CD14-positive monocyte (primary cell): ENCODE data around the gene AK1. TPM values are rescaled to one million over a fixed set of nuclear protein-coding genes. Genes with fewer than 3 reads are reported as not detected.

Experiments used
- DNase-seq, 3 donors: peaks; one replicate each; pipeline ENCODE4 v3.0.0-alpha.2; 2011 to 2022
- H2AFZ ChIP-seq: 2 replicates; pipeline ENCODE4 v1.6.0; 2012; ENCODE audit warnings: mild to moderate bottlenecking, low read depth, low read length, inconsistent platforms; ENCODE audit not compliant: insufficient read depth, poor library complexity, severe bottlenecking
- H3K27ac ChIP-seq, 2 donors: 1 replicate in 1 of 2; 2 replicates in 1 of 2; pipeline ENCODE4 v1.5.1; 2012 to 2013; ENCODE audit warnings: low read length in 2 of 2, control low read depth in 1 of 2, inconsistent platforms in 1 of 2, low read depth in 1 of 2, mild to moderate bottlenecking in 1 of 2
- H3K27me3 ChIP-seq, 2 donors: one replicate each; pipeline versions ENCODE4 v1.6.0 to v1.6.1; 2011 to 2013; ENCODE audit warnings: low read length in 2 of 2; ENCODE audit not compliant: control insufficient read depth in 2 of 2, insufficient read depth in 2 of 2
- H3K36me3 ChIP-seq, 2 donors: replicated peaks in 1 of 2; 1 replicate in 1 of 2; 2 replicates in 1 of 2; pipeline versions ENCODE4 v1.5.1 to v1.6.1; 2012 to 2013; ENCODE audit warnings: low read length in 2 of 2, control low read depth in 1 of 2, inconsistent platforms in 1 of 2, mild to moderate bottlenecking in 1 of 2; ENCODE audit not compliant: insufficient read depth in 2 of 2, control insufficient read depth in 1 of 2
- H3K4me1 ChIP-seq, 2 donors: 1 replicate in 1 of 2; 2 replicates in 1 of 2; pipeline versions ENCODE4 v1.5.1 to v1.6.1; 2012 to 2013; ENCODE audit warnings: low read length in 2 of 2, control low read depth in 1 of 2, inconsistent platforms in 1 of 2, mild to moderate bottlenecking in 1 of 2, moderate library complexity in 1 of 2; ENCODE audit not compliant: insufficient read depth in 2 of 2, control insufficient read depth in 1 of 2
- H3K4me2 ChIP-seq: replicated peaks from 2 replicates; pipeline ENCODE3; 2012; ENCODE audit warnings: low read length, moderate library complexity, mild to moderate bottlenecking; ENCODE audit not compliant: poor library complexity, severe bottlenecking; ENCODE audit errors: extremely low read depth
- H3K4me3 ChIP-seq, 3 experiments: fragments of 200-600 bp in 1 of 3; sonication (generic) in 1 of 3; replicated peaks in 1 of 3; 1 replicate in 2 of 3; 2 replicates in 1 of 3; pipeline ENCODE4 v1.5.1; 2011 to 2013; ENCODE audit warnings: low read length in 3 of 3, mild to moderate bottlenecking in 3 of 3, control low read depth in 2 of 3, low read depth in 2 of 3, inconsistent platforms in 1 of 3, moderate library complexity in 1 of 3
- H3K79me2 ChIP-seq: 2 replicates; pipeline ENCODE4 v1.6.0; 2012; ENCODE audit warnings: mild to moderate bottlenecking, control low read depth, inconsistent platforms, low read length, moderate library complexity; ENCODE audit not compliant: insufficient read depth
- H3K9ac ChIP-seq: 2 replicates; pipeline ENCODE4 v1.6.0; 2017; ENCODE audit warnings: low read length, mild to moderate bottlenecking; ENCODE audit not compliant: insufficient read depth, poor library complexity, severe bottlenecking
- H3K9me3 ChIP-seq, 2 donors: replicated peaks in 1 of 2; 1 replicate in 1 of 2; 2 replicates in 1 of 2; pipeline versions ENCODE4 v1.5.1 to v1.6.1; 2012 to 2013; ENCODE audit warnings: low read length in 2 of 2, control low read depth in 1 of 2; ENCODE audit not compliant: control insufficient read depth in 1 of 2, insufficient read depth in 1 of 2
- H4K20me1 ChIP-seq: 2 replicates; pipeline ENCODE4 v1.6.0; 2012; ENCODE audit warnings: mild to moderate bottlenecking, low read length, control low read depth, moderate library complexity; ENCODE audit not compliant: insufficient read depth
- H3K27ac Mint-ChIP-seq, 7 donors: one replicate each; pipeline ENCODE4 v1.8.0; 2020; ENCODE audit warnings: mild to moderate bottlenecking in 7 of 7, mixed read lengths in 7 of 7, moderate library complexity in 6 of 7, inconsistent platforms in 2 of 7
- H3K27me3 Mint-ChIP-seq, 3 donors: one replicate each; pipeline ENCODE4 v1.8.0; 2021 to 2022; ENCODE audit warnings: low read depth in 3 of 3, mild to moderate bottlenecking in 3 of 3, mixed read lengths in 3 of 3, moderate library complexity in 3 of 3, inconsistent platforms in 1 of 3
- H3K36me3 Mint-ChIP-seq, 2 donors: one replicate each; pipeline ENCODE4 v1.8.0; 2020; ENCODE audit warnings: mixed read lengths in 2 of 2, inconsistent platforms in 1 of 2, mild to moderate bottlenecking in 1 of 2
- H3K4me1 Mint-ChIP-seq: one replicate; pipeline ENCODE4 v1.8.0; 2020; ENCODE audit warnings: mild to moderate bottlenecking, mixed read lengths
- H3K4me3 Mint-ChIP-seq, 2 donors: one replicate each; pipeline ENCODE4 v1.8.0; 2020; ENCODE audit warnings: mild to moderate bottlenecking in 2 of 2, mixed read lengths in 2 of 2, moderate library complexity in 1 of 2
- H3K9me3 Mint-ChIP-seq, 7 donors: one replicate each; pipeline ENCODE4 v1.8.0; 2020 to 2022; ENCODE audit warnings: mixed read lengths in 7 of 7, mild to moderate bottlenecking in 6 of 7, moderate library complexity in 6 of 7, inconsistent platforms in 2 of 7
- WGBS: methylation state at CpG from one replicate; pipeline ENCODE4 v1.1.5; 2013; ENCODE audit warnings: missing lambda C conversion rate; ENCODE audit not compliant: insufficient coverage; 5-methylcytosine and 5-hydroxymethylcytosine counted together
- intact Hi-C, 2 donors: fragments of 100-400 bp; cut with micrococcal nuclease; formaldehyde crosslinking; loops; one replicate each; pipeline versions ENCODE4 v1.15.0 to v1.15.1; 2023
- polyA plus RNA-seq, 3 donors: library from polyadenylated mRNA; depleted of rRNA in 1 of 3; unstranded in 2 of 3; stranded (reverse) in 1 of 3; fragments of 300-500 nt in 2 of 3; fragments of >200 nt in 1 of 3; fragmentation: Illumina TruSeq in 2 of 3; gene quantifications; 1 replicate in 2 of 3; 2 replicates in 1 of 3; pipeline ENCODE4 v1.2.3, GENCODE V29; 2012 to 2021
- TF ChIP-seq, protein P1 (sequence below): fragments of 200-600 bp; IDR thresholded peaks from one replicate; pipeline ENCODE4 v1.8.0; 2022; ENCODE audit warnings: antibody characterized with exemption, mild to moderate bottlenecking

Gene AK1
- polyA plus RNA-seq, 3 donors = 3.5 TPM; not detected in 2

DNA sequence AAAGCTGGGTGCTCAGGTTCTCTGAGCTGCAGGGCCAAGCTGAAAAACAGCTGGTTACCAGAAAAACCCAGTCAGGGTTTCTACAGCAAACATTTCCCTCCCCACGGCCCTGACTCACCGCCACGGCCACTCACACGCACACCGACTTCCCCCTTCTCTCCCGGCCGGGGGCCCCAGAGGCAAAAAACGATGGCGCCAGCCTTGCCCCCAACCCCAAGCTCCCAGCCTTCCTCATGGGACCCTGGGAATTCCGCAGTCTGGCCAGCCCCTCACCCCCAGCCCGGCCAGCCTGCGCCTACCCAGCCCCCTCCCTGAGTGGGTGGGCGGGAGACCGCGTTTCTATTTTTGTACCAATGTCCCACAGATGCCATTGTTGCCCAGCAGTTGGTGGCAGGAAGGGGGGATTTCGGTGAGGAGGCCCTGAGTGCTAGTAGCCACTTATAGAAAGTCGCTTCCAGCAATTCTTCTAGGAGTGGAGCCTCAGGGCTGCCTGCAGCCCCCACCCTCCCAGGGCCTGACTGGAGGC is 41.4 kb downstream of the AK1 start:
- H3K27ac Mint-ChIP-seq = peak overlapping the region; percentile 97 to 99 (median 98)
- Histone ChIP-seq H3K79me2 (no peaks in the 10 kb centered on the region), H3K27me3 (no peaks in the 10 kb centered on the region), H3K9me3 (no peaks in the 10 kb centered on the region), H3K36me3 (peaks cover 3 to 6% of the 10 kb centered on the region in 2 donors), H3K4me1 (peaks cover 47% of the 10 kb centered on the region in 2 donors), H3K4me2 (peak overlapping the region; percentile 29), H2AFZ (peak overlapping the region; percentile 51), H3K4me3 (no peak overlapping the region), H3K27ac (peak overlapping the region; percentile 92 to 99), H4K20me1 (no peaks in the 10 kb centered on the region), H3K9ac (peak overlapping the region; percentile 75)
- DNase-seq = peak; percentile 91 to 95 (median 93)
- peaks cover 56% of the 10 kb centered on the region for H3K4me1 Mint-ChIP-seq
- peak overlapping the region; percentile 27 to 57 for H3K4me3 Mint-ChIP-seq
- H3K36me3 Mint-ChIP-seq = peaks cover 28 to 44% of the 10 kb centered on the region in 2 donors
- peaks cover 2 to 6% (median 5%) of the 10 kb centered on the region in 3 donors for H3K27me3 Mint-ChIP-seq
- 3% methylated on average over 10 of the region's 17 CpGs for WGBS
- intact Hi-C loops = loop anchor here in 1 of 2 donors (2.0 to 5.0 kb wide), 2 partner anchors 34 to 55 kb away; partner anchors contain the start of gene FPGS
- peaks cover 0 to 4% (median 0%) of the 10 kb centered on the region in 7 donors for H3K9me3 Mint-ChIP-seq
- TF ChIP-seq, protein P1, sequence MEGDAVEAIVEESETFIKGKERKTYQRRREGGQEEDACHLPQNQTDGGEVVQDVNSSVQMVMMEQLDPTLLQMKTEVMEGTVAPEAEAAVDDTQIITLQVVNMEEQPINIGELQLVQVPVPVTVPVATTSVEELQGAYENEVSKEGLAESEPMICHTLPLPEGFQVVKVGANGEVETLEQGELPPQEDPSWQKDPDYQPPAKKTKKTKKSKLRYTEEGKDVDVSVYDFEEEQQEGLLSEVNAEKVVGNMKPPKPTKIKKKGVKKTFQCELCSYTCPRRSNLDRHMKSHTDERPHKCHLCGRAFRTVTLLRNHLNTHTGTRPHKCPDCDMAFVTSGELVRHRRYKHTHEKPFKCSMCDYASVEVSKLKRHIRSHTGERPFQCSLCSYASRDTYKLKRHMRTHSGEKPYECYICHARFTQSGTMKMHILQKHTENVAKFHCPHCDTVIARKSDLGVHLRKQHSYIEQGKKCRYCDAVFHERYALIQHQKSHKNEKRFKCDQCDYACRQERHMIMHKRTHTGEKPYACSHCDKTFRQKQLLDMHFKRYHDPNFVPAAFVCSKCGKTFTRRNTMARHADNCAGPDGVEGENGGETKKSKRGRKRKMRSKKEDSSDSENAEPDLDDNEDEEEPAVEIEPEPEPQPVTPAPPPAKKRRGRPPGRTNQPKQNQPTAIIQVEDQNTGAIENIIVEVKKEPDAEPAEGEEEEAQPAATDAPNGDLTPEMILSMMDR = no peak

DNA sequence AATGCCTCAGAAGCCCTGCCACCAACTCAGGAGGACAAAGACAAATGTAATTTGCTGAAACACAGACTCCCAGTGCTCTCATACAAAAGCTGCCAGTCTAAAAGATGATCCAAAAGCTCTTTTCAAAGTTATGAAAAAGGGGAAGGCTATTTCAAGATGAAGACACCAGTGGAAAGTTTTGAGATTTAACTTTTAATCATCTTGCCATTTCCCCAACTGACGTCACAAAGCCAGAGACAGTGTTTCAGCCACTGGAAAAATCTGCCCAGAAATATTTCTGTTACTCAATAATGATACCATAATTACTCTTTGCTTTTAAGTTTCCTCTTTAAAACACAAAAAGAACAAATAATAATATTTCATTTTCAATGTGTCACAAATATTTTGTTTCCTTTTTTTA is 43.9 kb downstream of the AK1 start:
- Mint-ChIP-seq H3K27me3 (peaks cover 3 to 5% (median 4%) of the 10 kb centered on the region in 3 donors), H3K27ac (peak overlapping the region; percentile 78 to 99 (median 96)), H3K36me3 (peaks cover 24 to 38% of the 10 kb centered on the region in 2 donors), H3K4me3 (no peak overlapping the region), H3K4me1 (peaks cover 53% of the 10 kb centered on the region), H3K9me3 (peaks cover 0 to 4% (median 0%) of the 10 kb centered on the region in 7 donors)
- TF ChIP-seq, protein P1 = no peak
- H3K9me3 ChIP-seq = no peaks in the 10 kb centered on the region
- peak overlapping the region; percentile 43 for H3K9ac ChIP-seq
- no peaks in the 10 kb centered on the region for H3K27me3 ChIP-seq
- peaks cover 5 to 10% of the 10 kb centered on the region in 2 donors for H3K36me3 ChIP-seq
- no peak overlapping the region for H3K4me3 ChIP-seq
- peaks cover 45 to 46% of the 10 kb centered on the region in 2 donors for H3K4me1 ChIP-seq
- H3K27ac ChIP-seq = peak overlapping the region; percentile 78 to 82
- H3K79me2 ChIP-seq = no peaks in the 10 kb centered on the region
- DNase-seq = peak; percentile 85 to 95 (median 92)
- intact Hi-C loops = no loop called here
- H3K4me2 ChIP-seq = no peak overlapping the region
- H4K20me1 ChIP-seq = no peaks in the 10 kb centered on the region
- WGBS = 17% methylated on average over 1 of the region's 1 CpG
- no peak overlapping the region for H2AFZ ChIP-seq
